ENCODE results near the gene PANX1.

DNA sequence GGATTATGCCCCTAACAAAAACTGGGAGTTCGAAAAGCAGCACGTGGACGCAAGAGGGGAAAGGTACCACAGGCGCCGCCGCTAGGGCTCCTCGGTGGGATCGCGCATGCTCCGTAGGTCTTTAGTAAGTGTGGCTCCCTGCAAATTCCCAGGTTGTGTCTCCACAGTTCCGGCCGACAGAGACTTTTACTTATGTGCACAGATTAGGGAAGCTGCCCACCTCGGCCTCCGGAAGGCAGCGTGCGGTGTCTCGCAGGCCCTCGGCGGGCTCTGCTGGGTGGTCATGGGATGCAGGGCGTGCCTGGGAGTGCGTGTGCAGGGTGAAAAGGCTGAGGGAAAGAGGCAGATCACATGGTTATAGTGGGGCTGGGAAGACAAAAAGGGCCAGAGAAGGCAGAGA lies 39.7 kb upstream of the PANX1 start:
- TF ChIP-seq EZH2phosphoT487 (IDR thresholded peaks at IDR 0.05; ENCODE audit: borderline replicate concordance), result no peak
- no peak for TF ChIP-seq CTCF (conservative IDR thresholded peaks at IDR 0.05; ENCODE audit: low read length)
